ENCODE results near the gene ABCC6. TPM values are rescaled to one million over a fixed set of nuclear protein-coding genes. Genes with fewer than 3 reads are reported as not detected.
"Not testable (repeated sequence)": the region's sequence is repeated elsewhere in the genome, so short reads cannot be mapped to it uniquely, and the experiment has no call there.

ABCC6 gene
- polyA plus RNA-seq (ENCODE audit: insufficient read depth in 1 of 5, insufficient read length in 5 of 5, low replicate concordance in 1 of 5), result 10 to 100 TPM; 12.3 to 19.0 (median 15.0) TPM
- long read RNA-seq, donor 1, transcript ABCC6-204 (2 exons, 714 nt), result major isoform, 11 of 22 reads
- long read RNA-seq, donor 1, partial matches to known transcripts, result 11 of 22 reads
- long read RNA-seq, donor 1, other reads (novel, unspliced or antisense), result 0 of 22 reads
- long read RNA-seq, donor 2, partial matches to known transcripts, result 0 of 2 reads
- long read RNA-seq, donor 2, other reads (novel, unspliced or antisense), result 0 of 2 reads
- long read RNA-seq, donor 3, transcript ABCC6-204 (2 exons, 714 nt), result major isoform, 6 of 6 reads
- long read RNA-seq, donor 3, partial matches to known transcripts, result 0 of 6 reads
- long read RNA-seq, donor 3, other reads (novel, unspliced or antisense), result 0 of 6 reads
- long read RNA-seq, donor 4, partial matches to known transcripts, result 0 of 1 reads
- long read RNA-seq, donor 4, other reads (novel, unspliced or antisense), result 0 of 1 reads
- long read RNA-seq, donor 5, partial matches to known transcripts, result 0 of 5 reads
- long read RNA-seq, donor 5, other reads (novel, unspliced or antisense), result 0 of 5 reads
- long read RNA-seq, donor 6, transcript ABCC6-204 (2 exons, 714 nt), result major isoform, 6 of 17 reads
- long read RNA-seq, donor 6, partial matches to known transcripts, result 11 of 17 reads
- long read RNA-seq, donor 6, other reads (novel, unspliced or antisense), result 0 of 17 reads
- long read RNA-seq, donor 7, partial matches to known transcripts, result 5 of 11 reads
- long read RNA-seq, donor 7, other reads (novel, unspliced or antisense), result 5 of 11 reads
- long read RNA-seq, donor 8, result 0 reads

DNA sequence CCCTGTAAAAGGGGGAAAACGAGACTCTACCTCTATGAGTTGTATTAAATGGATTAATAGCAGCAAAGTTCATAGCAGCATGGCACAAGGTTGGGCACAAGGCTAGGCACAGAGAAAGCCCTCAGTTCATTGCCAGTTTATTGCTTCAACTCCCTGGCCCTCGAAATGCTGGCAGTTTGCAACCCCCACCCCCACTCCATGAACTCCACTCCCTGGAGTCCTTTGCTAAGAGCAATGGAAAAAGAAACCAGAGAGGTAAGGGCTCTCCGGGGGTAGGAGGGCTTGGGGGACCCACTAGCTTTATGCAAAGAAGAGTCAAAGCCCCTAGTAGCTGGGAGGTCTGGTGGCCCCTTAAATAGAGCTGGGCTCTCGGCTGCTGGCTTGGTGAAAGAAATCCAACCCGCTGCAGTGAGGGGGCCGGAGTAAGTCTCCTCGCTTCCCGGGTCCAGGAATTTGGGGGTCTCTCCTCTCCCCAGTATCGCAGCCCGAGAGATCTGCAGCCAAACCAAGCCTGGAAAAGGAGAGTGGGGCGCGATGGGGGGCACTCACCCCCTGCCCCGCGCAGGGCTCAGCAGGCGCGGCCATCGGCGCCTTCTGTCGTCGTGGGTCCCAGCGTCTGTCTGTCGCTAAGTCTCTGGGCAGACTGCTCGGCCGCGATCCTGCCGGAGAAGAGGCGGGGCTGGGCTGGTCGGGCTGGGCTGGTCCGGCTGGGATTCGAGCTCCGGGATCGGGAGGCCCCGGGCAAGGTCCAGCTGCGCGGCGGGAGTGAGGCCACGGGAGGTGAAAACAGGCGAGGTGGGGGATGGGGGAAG is at the start of gene ABCC6:
ABCC6 (minus strand) TSS at position 645 of the 812 bp plus-strand sequence; CDS start at position 585, 60 bp downstream.
- not testable (repeated sequence) for DNase-seq

DNA sequence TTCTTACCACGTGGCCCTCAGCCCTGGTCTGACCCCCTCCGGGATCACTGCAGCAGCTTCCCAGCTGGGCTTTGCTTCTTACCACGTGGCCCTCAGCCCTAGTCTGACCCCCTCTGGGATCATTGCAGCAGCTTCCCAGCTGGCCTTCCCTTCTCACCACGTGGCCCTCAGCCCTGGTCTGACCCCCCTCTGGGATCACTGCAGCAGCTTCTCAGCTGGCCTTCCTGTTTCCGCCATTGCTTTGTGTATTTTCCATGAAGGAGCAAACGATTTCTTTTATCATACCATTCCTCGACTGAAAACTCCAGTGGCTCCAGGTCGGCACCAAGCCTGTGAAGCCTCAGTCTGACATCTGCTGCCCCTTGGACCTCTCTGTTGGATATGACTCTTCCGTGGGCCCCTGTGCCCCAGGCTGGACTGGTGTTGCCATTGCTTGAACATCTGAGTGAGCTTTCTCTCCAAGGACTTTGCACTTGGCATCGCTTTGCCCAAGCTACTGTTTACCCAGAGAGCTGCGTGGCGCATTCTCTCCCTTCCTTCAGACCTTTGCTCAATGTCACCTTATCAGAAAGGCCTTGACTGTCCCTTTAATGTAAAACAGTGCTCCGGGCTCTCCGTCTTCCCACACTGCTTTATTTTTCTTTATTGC is 49.4 kb upstream of the ABCC6 start:
- not testable (repeated sequence) for DNase-seq

DNA sequence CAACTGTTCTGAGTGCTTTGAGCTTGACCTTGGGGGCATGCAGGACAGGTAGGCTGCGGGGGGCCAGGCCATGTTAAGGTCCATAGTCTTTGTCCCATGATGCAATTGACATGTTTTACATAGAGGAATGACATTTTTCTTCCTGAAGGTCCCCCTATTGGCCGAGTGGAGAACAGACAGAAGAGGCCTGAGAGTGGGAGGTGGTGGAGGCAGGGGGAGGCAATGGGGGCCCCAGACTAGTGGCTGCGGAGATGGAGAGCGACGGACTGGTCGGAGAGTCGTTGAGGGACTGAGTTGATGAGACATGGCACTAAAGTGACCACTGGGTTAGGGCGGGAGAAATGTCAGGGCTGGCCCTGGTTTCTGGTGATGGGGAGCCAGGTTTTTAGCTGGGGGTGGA is 48.4 kb upstream of the ABCC6 start:
- DNase-seq, result not testable (repeated sequence)

DNA sequence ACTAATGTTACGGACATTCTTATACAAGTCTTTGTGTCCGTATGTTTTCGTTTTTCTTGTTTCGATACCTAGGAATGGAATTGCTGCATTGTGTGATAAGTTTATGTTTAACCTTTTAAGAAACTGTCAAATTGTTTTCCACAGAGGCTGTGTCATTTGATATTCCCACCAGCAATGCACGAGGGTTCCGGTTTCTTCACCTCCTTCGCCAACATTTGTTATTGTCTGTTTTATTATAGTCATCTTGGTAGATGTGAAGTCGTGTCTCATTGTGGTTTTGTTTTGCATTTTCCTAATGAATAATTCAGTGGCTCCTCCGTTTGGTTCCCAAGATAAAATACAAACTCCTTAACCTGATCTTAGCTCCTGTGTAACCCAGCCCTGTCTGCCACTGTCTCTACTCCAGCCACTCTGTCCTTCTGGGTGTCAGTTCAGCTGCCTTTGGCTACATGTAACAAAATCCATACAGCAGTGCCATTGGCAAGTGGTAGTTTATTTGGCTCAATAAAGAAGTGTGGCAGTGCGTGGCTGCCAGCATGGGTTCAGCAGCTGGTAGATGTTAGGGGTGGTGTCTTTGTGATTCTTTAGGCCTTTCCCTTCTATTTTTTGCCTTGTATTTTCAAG is 45.0 kb upstream of the ABCC6 start:
- DNase-seq, result not testable (repeated sequence)

DNA sequence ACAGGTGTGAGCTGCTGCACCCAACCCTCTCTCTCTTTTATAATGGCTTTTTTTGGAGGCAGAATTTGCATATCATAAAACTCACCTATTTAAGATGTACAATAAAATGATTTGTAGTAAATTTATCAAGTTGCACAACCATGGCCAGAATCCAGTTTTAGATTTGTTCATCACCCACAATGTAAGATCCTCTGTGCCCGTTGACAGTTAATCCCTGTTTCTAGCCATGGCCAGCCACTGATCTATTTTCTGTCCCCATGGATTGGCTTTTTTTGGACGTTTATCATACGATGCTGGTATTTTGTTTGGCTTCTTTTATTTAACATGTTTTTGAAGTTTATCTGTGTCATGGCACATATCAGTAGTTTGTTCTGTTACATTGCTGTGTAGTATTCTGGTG is 44.4 kb upstream of the ABCC6 start:
- DNase-seq, result not testable (repeated sequence)

DNA sequence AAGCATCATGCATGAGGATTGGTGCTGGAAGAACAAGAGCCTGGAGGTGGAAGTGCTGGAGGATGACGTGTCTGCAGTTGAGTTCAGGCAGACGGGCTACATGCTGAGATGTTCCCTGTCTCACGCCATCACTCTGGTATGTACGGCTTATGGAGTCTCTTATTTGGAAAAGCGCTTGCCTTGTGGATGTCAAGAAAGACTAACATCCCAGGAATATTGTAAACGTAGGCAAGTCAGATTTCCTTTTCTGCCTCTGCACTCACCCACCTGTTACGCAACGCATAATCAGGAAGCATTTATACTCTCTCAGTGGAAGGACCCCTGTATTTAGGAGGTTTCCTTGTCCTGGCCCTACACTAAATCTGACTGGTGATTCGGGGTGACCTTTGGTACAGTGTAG is 41.8 kb upstream of the ABCC6 start:
- DNase-seq, result not testable (repeated sequence)

DNA sequence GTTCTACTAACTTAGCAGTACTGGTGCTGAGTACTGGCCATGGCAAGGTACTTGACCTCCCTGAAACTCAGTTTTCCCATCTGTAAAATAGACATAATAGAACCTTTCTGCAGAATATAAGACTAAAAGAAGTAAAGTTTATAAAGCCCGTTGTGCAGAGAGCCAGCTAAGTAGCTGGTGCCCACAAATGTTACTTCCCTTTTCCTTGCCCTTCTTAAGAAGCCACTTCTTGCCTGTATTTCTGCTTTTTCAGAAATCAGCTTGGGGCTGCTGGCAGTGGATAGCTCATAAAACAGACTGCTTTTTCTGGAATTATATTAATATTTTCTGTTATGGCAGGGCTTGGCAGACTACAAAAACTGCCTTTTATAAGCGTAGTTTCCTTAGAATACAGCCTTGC is 40.7 kb upstream of the ABCC6 start:
- DNase-seq, result not testable (repeated sequence)

DNA sequence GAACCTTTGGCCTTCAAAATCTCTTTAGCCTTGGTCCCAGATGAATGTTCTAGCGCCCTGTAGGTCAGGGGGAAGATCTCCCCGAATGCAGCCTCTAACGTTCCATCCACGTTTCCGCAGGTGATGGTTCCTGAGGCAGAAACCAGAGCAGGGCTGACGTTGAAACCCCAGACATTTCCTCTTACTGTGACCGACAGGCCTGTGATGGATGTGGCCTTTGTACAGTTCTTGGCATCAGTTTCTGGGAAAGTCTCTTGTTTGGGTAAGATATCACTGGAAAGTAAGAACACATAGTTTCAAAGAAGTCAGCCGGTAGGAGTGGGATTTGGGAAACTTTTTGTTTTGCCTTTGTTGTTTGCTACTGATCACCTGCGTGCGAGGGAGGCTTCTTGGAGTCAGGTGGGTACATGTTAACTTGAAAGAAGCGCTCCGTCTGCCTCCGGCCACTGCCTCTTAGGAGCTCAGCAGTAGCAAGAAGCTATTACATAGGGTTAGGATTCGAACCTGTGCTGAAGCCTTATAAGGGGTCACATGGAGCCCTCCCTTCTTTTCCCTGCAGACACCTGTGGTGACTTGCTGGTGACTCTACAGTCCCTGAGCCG is 39.8 kb upstream of the ABCC6 start:
- not testable (repeated sequence) for DNase-seq

DNA sequence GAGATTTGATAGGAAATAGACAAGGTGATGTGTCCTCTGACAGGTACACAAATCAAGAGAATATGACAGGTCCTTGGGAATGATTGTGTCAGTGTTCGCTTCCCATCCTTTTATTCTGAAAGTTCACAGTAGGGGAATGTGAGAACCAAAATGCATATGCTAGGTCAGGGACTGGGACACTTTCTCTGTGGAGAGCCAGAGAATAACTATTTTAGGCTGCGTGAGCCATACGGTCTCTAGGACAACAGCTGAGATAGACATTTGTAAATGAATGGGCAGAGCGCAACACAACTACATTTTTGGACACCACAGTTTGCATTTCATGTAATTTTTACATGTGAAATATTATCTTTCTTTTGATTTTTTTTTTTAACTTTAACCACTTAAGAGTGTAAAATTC is 36.7 kb upstream of the ABCC6 start:
- DNase-seq, result not testable (repeated sequence)

DNA sequence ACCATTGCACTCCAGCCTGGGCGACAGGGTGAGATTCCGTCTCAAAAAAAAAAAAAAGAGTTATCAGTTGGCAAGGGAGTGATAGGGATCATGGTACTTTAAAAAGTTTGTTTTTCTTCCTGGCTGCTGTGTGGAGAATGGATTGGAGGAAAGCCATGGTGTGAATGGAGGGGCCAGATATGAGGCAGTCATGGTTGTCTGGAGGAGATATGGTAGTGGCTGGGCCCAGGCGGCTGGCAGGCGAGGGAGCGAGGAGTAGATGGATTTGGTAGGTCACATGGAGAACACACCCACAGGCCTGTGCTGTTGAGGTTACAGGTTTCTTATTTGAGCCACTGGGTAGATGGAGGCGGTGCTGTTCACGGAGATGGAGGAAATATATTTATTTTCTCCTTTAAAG is 35.5 kb upstream of the ABCC6 start:
- not testable (repeated sequence) for DNase-seq

DNA sequence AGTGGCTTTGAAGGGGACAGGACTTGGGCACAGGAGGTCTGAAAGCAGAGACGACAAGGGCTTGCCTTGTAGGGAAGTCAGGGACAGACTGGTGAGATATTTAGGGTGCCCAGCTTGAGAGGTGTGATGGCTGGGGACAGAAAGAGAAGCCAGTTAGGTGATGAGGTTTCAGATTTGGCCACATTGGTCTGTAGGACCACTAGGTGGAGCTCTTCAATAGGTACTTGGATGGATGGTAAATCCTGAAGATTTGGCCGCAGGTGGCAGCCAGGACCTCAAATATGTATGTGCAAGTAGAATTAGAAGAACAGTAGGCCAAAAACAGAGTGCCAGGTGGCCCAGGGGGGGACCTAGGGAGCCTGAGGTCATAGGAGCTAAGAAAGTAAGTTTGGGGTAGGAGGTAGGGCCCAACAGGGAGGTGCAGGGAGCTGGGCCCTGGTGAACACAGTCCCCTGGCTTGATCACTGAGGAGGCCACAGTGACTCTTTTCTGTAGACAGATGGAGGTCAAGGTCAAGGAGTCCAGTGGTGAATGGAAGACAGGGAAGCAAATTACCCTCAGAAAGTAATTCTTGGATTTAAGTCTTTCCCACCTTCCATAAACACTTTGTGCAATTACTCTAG is 34.1 kb upstream of the ABCC6 start:
- DNase-seq, result not testable (repeated sequence)

DNA sequence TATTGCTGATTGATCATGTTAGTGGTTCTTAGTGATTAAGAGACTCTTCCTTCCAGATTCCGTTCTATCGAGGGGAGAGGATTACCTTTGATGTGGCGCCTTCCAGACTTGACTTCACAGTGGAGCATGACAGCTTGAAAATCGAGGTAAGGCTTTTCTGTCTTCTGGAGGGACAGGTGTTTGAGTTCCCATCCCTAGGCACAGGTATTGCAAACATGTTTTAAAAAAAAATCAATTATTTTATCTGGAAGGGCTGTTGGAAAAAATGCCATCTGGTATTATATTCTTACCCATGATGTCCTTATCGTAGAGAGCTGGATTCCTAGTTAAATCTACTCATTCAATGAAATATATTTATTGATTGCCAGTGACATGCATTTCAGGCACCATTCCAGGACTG is 29.1 kb upstream of the ABCC6 start:
- not testable (repeated sequence) for DNase-seq

DNA sequence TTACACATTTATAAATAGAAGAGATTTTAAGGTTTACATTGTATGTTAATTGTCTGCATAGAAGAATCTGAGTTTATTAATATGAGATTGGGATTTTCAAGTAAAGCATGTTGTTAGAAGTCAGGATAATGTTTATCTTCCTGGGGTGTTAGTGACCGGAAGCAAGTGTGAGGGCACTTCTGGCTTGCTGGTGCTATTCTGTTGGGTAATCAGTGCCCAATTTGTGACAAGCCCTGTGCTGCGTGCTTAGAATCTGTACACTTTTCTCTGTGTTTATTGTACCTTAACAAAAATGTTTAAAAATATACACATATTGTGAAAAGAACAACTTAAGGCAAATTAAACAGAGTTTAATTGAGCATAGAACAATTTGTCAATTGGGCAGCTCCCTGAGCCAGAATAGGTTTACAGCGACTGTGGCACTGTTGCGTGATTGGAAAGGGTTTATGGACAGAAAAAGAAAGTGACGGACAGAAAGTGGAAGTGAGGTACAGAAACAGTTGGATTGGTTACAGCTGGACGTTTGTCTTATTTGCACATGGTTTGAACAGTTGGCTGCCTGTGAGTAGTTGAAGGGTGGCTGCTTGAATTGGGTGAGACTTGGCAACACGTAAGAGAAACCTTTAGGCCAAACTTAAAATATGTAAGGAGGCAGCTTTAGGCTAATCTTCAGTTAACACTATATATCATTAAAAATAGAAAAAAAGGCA is 26.5 kb upstream of the ABCC6 start:
- not testable (repeated sequence) for DNase-seq

DNA sequence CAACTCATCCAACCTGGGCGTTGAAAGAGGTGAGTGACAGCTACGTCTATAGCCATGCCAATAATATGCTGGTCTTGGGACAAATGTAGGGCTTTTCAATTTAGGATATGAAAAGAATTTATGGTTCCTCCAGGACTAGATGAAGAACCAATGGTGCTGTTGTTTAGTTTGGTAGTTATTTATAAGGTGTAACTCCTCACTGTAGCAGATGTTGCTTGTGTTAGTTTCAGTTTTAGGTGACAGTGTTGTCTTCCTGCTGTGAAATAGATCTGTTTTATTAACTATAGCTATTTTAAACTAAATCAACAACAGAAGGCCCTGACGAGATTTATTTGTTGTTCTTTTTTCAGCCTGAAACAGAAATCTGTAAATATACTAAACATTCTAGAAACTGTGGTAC is 24.1 kb upstream of the ABCC6 start:
- DNase-seq, result not testable (repeated sequence)

DNA sequence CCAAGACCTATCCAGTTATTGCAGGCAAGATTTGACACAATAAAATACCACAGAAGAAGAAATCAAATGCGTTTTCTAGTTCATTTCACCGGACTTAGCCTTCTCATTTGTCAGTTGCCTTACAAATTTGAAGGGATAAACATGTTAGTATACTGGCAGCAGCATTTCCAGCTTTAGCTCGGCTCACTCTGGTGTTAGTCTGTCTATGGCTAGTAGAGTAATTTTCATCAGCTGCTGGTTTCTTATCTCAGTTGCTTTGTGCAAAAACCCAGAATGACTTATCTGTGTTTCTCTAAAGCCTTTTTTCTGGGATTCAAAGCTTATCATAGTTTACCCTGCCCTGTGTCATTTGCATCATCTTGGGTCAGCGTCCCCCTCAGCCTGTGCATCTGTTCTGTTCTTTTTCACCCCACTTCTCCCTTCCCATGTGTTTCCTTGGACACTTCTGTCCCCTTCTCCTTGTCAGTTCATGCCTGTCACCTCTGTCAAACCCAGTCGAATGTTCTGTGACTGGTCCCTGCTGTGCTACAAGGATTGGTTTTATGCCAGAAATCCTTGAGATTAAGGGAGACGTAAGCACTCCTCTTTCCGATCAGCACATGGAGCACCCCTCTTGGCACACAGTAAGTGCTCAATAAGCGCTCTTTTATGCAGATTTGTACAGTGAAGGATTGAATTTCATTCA is 23.4 kb upstream of the ABCC6 start:
- not testable (repeated sequence) for DNase-seq

DNA sequence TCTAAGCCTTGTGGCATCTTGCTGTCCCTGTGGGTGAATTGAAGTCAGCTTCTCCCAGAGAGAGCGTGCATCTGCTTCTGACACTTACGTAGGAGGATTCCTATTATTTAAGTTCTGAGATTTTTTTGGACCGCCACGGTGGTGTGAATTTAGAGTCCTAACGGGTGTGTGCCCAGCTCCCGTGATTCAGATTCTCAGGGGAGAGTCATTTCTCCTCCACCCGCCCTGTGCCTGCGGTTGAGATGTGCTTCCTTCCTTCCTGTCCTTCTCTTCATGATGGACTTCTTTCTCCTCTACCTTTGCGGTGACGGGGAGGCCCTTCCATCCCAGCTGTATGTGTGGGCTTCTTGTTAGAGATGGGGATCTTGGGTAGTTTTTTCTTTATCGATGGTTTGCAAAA is 20.6 kb upstream of the ABCC6 start:
- not testable (repeated sequence) for DNase-seq

DNA sequence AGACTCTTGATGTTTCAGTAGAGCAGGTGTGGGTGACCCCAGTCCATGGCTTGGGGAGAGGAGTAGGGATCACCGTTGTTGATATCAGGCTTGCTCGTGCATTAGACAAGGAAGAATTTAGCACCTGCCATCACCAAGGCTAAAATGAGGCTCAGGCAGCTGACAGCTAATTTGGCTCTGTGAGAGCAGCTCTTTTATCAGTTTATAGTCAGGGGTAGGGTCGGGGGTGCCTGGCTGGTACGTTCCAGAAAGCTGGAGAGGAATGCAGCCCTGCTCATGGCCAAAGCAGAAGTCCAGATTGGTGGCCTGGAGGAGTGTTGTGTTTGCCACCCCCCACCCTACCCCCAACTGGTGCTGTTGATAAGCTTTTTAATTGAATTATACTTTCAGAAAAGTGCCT is 17.4 kb upstream of the ABCC6 start:
- not testable (repeated sequence) for DNase-seq

DNA sequence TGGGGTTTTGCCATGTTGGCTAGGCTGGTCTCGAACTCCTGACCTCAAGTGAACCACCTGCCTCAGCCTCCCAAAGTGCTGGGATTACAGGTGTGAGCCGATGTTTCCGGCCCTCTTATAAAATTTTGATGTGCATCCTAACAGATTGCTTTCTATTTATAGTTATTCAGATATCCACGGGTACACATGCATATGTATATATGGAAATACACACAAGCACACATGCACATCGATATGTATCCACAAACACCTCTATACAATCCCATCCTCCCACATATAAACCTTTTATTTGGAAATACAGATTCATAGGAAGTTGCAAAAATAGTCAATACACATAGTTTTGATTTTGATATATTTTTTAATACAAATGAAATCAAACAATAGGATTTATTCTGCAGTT is 14.4 kb upstream of the ABCC6 start:
- not testable (repeated sequence) for DNase-seq

DNA sequence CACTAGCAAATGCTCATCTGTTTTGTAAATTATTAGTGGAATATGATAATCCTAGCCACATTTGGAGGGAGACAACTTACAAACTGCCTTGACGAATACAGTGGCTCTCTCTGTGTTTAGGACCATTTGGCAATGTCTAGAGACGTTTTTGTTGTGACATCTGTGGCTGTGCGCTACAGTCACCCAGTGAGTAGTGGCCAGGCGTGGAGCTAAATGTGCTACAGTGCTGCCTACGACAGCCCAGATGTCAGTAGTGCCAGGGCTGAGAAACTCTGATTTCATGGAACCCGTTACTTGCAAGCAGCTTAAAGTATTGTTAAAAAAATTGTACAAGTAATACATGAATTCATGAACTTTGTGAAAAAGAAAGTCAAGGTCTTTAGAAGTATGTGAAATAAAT is 13.8 kb upstream of the ABCC6 start:
- DNase-seq, result not testable (repeated sequence)
